Stimulated activated CD8-positive, alpha-beta memory T cell treated with anti-CD3 and anti-CD28 coated beads, Interleukin-7, amount 100 ng/mL, for 24 hours (primary cell): ENCODE measurements around the gene ATOX1.
"Not testable (repeated sequence)": the region's sequence is repeated elsewhere in the genome, so short reads cannot be mapped to it uniquely, and the experiment has no call there.

Source experiments
- DNase-seq: peaks from one replicate; pipeline ENCODE4 v3.0.0-alpha.2; 2020; ENCODE audit warnings: low read depth

Gene ATOX1

GRCh38 chr5:151733358-151734063 lies 24.9 kb downstream of the ATOX1 start:
- no peak for DNase-seq

GRCh38 chr5:151730381-151730780 lies 28.1 kb downstream of the ATOX1 start:
- DNase-seq: no peak

DNA sequence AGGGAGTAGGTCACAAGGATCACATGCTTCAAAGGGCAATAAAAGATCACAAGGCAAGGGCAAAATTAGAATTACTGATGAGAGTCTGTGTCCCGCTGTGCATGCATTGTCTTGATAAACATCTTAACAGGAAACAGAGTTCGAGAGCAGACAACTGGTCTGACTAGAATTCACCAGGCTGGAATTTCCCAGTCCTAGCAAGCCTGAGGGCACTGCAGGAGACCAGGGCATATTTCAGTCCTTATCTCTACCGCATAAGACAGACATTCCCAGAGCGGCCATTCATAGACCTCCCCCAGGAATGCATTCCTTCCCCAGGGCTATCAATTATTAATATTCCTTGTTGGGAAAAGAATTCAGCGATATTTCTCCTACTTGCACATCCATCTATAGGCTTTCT lies 28.8 kb downstream of the ATOX1 start:
- not testable (repeated sequence) for DNase-seq

- no peak for DNase-seq
These were observed 34.1 kb downstream of the ATOX1 start for GRCh38 chr5:151724360-151724759.

- DNase-seq: no peak
These were observed 35.9 kb downstream of the ATOX1 start for GRCh38 chr5:151722546-151722945.

DNA sequence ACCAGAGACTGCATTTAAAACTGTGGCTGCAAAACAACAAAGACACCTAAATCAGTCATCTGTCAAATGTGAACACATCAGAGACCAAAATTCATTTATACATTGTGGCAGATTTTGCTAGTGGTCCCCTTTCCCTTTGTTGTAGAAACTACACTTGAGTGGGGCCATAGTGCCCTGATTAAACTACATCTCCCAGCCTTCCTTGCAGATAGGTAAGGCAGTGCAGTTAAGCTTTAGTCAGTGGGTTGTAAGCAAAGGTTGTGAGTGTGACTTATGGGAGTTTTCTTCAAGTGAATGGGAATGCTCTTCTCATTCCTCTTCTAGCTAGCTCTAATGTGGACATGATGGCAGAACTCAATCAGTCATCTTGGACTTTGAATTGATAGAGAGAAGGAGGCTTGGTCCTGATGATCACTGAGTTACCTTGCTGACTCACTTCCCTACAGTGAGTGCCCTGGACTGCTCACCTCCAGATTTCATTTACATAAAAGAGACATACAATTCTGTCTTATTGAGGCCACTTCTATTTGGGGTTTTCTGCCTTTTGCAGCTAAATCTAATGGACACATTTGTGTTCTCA lies 36.5 kb downstream of the ATOX1 start:
- DNase-seq: no peak

- DNase-seq: no peak
These were observed 37.3 kb downstream of the ATOX1 start for GRCh38 chr5:151721087-151721646.

- no peak for DNase-seq
These were observed 38.2 kb downstream of the ATOX1 start for GRCh38 chr5:151720215-151720614.

- no peak for DNase-seq
These were observed 39.0 kb downstream of the ATOX1 start for GRCh38 chr5:151719228-151720000.

DNA sequence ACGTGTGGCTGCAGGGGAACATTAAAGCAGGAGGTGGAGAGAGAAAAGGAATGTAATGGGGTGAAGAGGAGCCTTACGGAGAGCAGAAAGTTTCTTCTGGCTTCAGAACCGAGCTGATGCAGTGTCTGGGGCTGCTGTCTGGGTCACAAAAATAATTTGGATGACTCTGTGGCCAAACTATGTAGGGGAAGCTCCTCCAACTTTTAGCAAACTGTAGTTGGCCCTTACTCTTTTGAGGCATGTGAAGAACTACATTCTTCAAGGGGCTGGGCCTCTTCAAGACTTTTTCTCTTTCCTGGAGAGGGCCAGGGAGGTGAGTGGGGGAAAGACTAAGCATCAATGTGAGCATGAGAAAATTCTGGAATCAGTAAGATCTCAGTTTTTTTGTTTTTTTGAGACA lies 39.8 kb downstream of the ATOX1 start:
- DNase-seq: no peak

- DNase-seq: no peak
These were observed 40.3 kb downstream of the ATOX1 start for GRCh38 chr5:151718153-151718552.

DNA sequence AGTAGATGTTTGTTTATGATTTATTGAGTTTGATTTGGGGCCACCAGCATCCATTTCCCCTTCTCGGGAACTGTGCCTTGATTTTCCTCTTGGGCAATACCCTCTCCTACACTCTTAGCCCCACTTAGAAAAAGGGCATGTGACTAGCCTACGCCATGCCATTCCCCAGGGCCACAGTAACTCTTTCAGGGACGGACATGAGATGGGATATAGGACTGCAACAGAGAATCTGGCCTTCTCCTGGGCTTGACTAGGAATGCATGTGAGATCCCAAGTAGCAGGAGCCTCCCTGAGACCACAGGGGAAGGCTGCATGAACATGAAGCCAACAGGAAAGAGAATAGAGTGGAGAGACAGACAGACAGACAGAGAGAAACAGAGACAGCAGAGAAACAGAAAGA lies 41.0 kb downstream of the ATOX1 start:
- no peak for DNase-seq

DNA sequence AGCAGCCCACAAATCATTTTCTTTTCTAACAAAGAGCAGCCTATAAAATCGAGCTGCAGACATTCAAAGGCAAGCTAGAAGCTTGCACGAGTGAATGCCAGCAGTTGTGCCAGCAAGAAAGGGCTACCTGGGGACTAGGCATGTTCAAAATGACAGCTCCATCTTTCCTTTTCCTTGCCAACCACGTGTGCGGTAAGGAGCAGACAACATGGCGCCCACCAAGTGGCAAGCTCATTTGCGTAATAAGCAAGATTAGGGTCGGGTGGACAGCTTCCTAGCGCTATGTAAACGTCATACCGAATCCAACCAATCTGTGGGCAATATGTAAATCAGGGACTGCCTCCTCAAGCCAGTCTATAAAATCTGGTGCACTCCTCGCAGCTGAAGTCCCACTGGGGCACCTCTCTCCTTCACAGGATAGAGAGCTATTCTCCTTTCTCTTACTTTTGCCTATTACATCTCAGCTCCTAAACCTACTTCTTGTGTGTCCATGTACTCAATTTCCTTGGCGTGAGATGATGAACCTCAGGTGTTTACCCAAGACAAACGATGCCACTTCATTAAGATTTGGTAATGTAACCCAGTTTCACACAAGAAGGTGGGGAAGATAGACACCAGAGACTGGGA lies 49.2 kb downstream of the ATOX1 start:
- DNase-seq: no peak

GRCh38 chr5:151708126-151708525 lies 50.3 kb downstream of the ATOX1 start:
- DNase-seq: no peak

DNA sequence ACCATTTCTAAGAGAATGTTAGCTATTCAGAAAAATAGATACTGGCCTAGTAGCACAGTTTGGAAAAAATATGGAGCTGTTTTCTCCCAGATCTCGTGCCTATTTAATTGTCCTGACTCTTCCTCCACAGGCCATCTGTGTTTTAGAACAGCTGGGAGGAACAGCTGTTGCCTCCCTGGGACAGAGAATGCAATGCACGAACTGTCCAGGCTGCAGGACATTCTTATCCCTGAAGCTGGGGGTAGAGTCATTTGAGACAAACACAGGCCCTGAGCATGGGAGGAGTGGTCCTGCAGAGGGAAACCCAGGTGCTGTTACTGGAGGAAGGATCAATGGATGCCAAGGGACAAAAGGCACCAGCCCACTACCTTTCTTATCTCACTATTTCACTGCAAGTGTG lies 50.9 kb downstream of the ATOX1 start:
- no peak for DNase-seq

GRCh38 chr5:151706906-151707305 lies 51.5 kb downstream of the ATOX1 start:
- DNase-seq: no peak

- DNase-seq: no peak
These were observed 54.7 kb downstream of the ATOX1 start for GRCh38 chr5:151703780-151704179.

- DNase-seq: no peak
These were observed 55.2 kb downstream of the ATOX1 start for GRCh38 chr5:151703227-151703626.

DNA sequence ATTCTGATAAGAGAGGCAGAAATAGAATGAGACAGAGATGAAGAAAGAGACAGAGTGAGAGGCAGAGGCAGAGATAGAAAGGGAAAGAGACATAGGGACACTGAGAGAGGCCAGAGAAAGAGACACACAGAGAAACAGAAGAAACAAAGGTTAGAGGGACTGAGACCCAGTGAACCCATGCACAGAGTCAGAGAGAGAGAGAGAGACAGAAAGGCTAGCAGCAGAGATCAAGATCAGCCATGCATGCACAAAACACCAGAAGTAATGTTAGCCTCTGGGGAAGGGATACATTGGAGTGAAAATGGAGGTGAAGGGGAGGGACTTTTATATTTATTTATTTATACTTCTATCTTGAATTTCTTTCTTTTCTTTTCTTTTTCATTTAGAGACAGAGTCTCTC lies 57.6 kb downstream of the ATOX1 start:
- no peak for DNase-seq

DNA sequence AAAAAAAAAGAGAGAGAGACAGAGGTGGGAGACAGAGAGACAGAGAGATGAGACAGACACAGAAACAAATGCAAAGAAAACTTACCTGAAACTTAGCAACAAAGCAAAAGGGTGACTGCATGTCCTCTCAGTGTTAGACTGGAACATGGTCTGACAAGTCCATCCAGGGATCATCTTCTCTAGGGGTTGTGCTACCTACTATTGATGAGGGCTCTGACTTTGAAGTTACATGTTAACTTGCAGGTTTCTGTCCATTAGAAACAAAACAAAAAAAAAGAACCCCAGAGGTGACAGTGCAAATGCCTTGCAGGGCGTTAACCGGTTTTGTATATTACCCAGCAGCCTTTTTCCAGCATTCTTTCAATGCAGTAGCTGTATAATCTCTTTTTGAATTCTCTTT lies 58.1 kb downstream of the ATOX1 start:
- DNase-seq: no peak

GRCh38 chr5:151699071-151699901 lies 59.1 kb downstream of the ATOX1 start:
- no peak for DNase-seq

DNA sequence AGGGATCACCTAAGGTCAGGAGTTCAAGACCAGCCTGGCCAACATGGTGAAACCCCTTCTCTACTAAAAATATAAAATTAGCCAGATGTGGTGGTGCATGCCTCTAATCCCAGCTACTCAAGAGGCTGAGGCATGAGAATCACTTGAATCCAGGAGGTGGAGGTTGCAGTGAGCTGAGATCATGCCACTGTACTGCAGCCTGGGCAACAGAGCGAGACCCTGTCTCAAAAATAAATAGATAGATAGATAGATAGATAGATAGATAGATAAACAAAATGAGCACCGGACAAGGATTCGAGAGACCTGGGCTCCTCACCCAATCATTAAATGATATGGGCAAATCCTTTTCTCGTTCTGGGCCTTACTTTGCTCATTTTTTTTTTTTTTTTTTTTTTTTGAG lies 60.4 kb downstream of the ATOX1 start:
- DNase-seq: not testable (repeated sequence)
